Testis (tissue), 2 donors: ENCODE data around the gene SFMBT2.

Source experiments
- CTCF ChIP-seq, 3 experiments: fragments of 450-650 bp in 2 of 3; fragments of 200-600 bp in 1 of 3; sonication (generic) in 1 of 3; IDR thresholded peaks; one replicate each; pipeline ENCODE4 v1.5.1; 2016 to 2019; ENCODE audit warnings: antibody characterized with exemption in 3 of 3, mild to moderate bottlenecking in 2 of 3, moderate library complexity in 1 of 3
- POLR2A ChIP-seq: fragments of 450-650 bp; IDR thresholded peaks from one replicate; pipeline ENCODE4 v1.6.1; 2017; ENCODE audit warnings: antibody characterized with exemption, mild to moderate bottlenecking, moderate library complexity

GRCh38 chr10:7374795-7375194 is 36.0 kb downstream of the SFMBT2 start:
- TF ChIP-seq CTCF (IDR thresholded peaks at IDR 0.05) (no peak), POLR2A (no peak)
